Measurements from ENCODE around the gene AHR.
"Not testable (repeated sequence)": the region's sequence is repeated elsewhere in the genome, so short reads cannot be mapped to it uniquely, and the experiment has no call there.

The AHR gene

GRCh38 chr7:17371671-17372524 is 73.4 kb downstream of the AHR start:
- DNase-seq (ENCODE audit: insufficient read length, low spot score) (peak; percentile 63), FAIRE-seq (no peak)

GRCh38 chr7:17374157-17374556 is 75.7 kb downstream of the AHR start:
- FAIRE-seq (no peak), DNase-seq (ENCODE audit: insufficient read length, low spot score) (no peak)

- no peak for DNase-seq (ENCODE audit: insufficient read length, low spot score)
Measured at GRCh38 chr7:17374654-17375053, 76.2 kb downstream of the AHR start.

GRCh38 chr7:17376595-17376994 is 78.1 kb downstream of the AHR start:
- DNase-seq (ENCODE audit: insufficient read length, low spot score) (no peak), FAIRE-seq (no peak)

More at GRCh38 chr7:17374654-17375053, 76.2 kb downstream of the AHR start:
- no peak for FAIRE-seq

GRCh38 chr7:17380736-17381662 is 82.5 kb downstream of the AHR start:
- DNase-seq (ENCODE audit: insufficient read length, low spot score) (no peak), FAIRE-seq (no peak)

- FAIRE-seq; DNase-seq (ENCODE audit: insufficient read length, low spot score): not testable (repeated sequence)
Measured at GRCh38 chr7:17382408-17383354, 84.2 kb downstream of the AHR start.

GRCh38 chr7:17384400-17384799 is 85.9 kb downstream of the AHR start:
- no peak for FAIRE-seq
- DNase-seq (ENCODE audit: insufficient read length, low spot score), result no peak

GRCh38 chr7:17385612-17386011 is 87.2 kb downstream of the AHR start:
- DNase-seq (ENCODE audit: insufficient read length, low spot score), result no peak
- no peak for FAIRE-seq

GRCh38 chr7:17390392-17390791 is 91.9 kb downstream of the AHR start:
- no peak for DNase-seq (ENCODE audit: insufficient read length, low spot score)
- FAIRE-seq, result no peak

- no peak for FAIRE-seq
- no peak for DNase-seq (ENCODE audit: insufficient read length, low spot score)
Measured at GRCh38 chr7:17391366-17391765, 92.9 kb downstream of the AHR start.

- no peak for DNase-seq (ENCODE audit: insufficient read length, low spot score)
Measured at GRCh38 chr7:17392846-17393245, 94.4 kb downstream of the AHR start.

GRCh38 chr7:17394563-17394962 is 96.1 kb downstream of the AHR start:
- DNase-seq (ENCODE audit: insufficient read length, low spot score); FAIRE-seq: not testable (repeated sequence)

More at GRCh38 chr7:17392846-17393245, 94.4 kb downstream of the AHR start:
- FAIRE-seq, result no peak

All from HTR-8/SVneo (cell line).